K562 (cell line): ENCODE measurements around the gene SAMD4A. TPM values are rescaled to one million over a fixed set of nuclear protein-coding genes. Genes with fewer than 3 reads are reported as not detected.

Source experiments
- ATAC-seq: fragments of 200-7000 bp; cut with Tn5 transposase; 3 replicates; pipeline ENCODE4 v1.9.1; 2020; ENCODE audit warnings: moderate library complexity
- BruUV-seq: library from RNA; stranded (reverse); fragments of 400-500 nt; replicated peaks from 2 replicates; lab custom pipeline; 2021; lab: Mats Ljungman, UMichigan
- CTCF ChIA-PET: fragments of 300-600 bp; formaldehyde crosslinking; extraction: SDS; loops from one replicate; lab custom pipeline; 2021; ENCODE audit warnings: low intra/inter-chr PET ratio; lab: Yijun Ruan, JAX
- POLR2A ChIA-PET: fragments of 300-600, 350-650 bp; sonication (Branson Sonifier 250); formaldehyde crosslinking; extraction: SDS; loops from one replicate; lab custom pipeline; 2021; ENCODE audit warnings: antibody characterized with exemption, inconsistent platforms; lab: Yijun Ruan, JAX
- DNase-seq, 4 experiments: peaks; one replicate each; pipeline versions ENCODE4 v3.0.0 to v3.0.0-alpha.2; 2011 to 2018; ENCODE audit warnings: low spot score in 3 of 4, mixed read lengths in 3 of 4; ENCODE audit errors: extremely low read depth in 1 of 4
- FAIRE-seq: peaks from 2 replicates; lab custom pipeline; 2011; peaks lifted over from hg19 to GRCh38; lab: Jason Lieb, UNC
- H2AFZ ChIP-seq: 2 replicates; pipeline ENCODE4 v1.6.0; 2011; ENCODE audit warnings: low read depth, low read length, control low read depth, inconsistent platforms
- H3K27ac ChIP-seq: fragments of 200-600 bp; 3 replicates; pipeline ENCODE4 v1.8.0; 2011; ENCODE audit warnings: low read depth, mild to moderate bottlenecking, control low read depth, inconsistent platforms, low read length, moderate library complexity, mixed read lengths; ENCODE audit errors: extremely low read depth
- H3K27me3 ChIP-seq, 2 experiments: fragments of 300-600 bp in 1 of 2; 2 replicates in 1 of 2; 3 replicates in 1 of 2; pipeline versions ENCODE4 v1.6.0 to v1.8.0; 2011; ENCODE audit warnings: inconsistent platforms in 2 of 2, low read length in 2 of 2, mild to moderate bottlenecking in 1 of 2, mixed read lengths in 1 of 2, moderate library complexity in 1 of 2; ENCODE audit not compliant: control insufficient read depth in 2 of 2, insufficient read depth in 2 of 2
- H3K36me3 ChIP-seq: fragments of 300-600 bp; 3 replicates; pipeline ENCODE4 v1.8.0; 2011; ENCODE audit warnings: mild to moderate bottlenecking, low read length, inconsistent platforms; ENCODE audit not compliant: control insufficient read depth, insufficient read depth
- H3K4me1 ChIP-seq, 2 experiments: fragments of 200-600 bp in 1 of 2; replicated peaks in 1 of 2; 2 replicates in 1 of 2; 3 replicates in 1 of 2; pipeline versions ENCODE4 v1.5.1 to v1.8.0; 2011; ENCODE audit warnings: inconsistent platforms in 2 of 2, low read length in 2 of 2, mild to moderate bottlenecking in 1 of 2, mixed read lengths in 1 of 2, moderate library complexity in 1 of 2; ENCODE audit not compliant: control insufficient read depth in 2 of 2, insufficient read depth in 2 of 2
- H3K4me2 ChIP-seq: 2 replicates; pipeline ENCODE4 v1.6.1; 2011; ENCODE audit warnings: low read length, control low read depth, inconsistent platforms, mixed read lengths; ENCODE audit not compliant: insufficient read depth
- H3K4me3 ChIP-seq: fragments of 200-600 bp; sonication (generic), shearing (Covaris generic); 2 replicates; pipeline ENCODE4 v1.5.1; 2016; ENCODE audit warnings: control low read depth, inconsistent platforms
- H3K79me2 ChIP-seq: fragments of 200-600 bp; 3 replicates; pipeline ENCODE4 v1.8.0; 2011; ENCODE audit warnings: low read length, inconsistent platforms; ENCODE audit not compliant: control insufficient read depth, insufficient read depth
- H3K9ac ChIP-seq, 2 experiments: 2 replicates each; pipeline versions ENCODE4 v1.6.0 to v1.6.1; 2011; ENCODE audit warnings: low read depth in 2 of 2, low read length in 2 of 2, control low read depth in 1 of 2, inconsistent platforms in 1 of 2, mild to moderate bottlenecking in 1 of 2, mixed read lengths in 1 of 2; ENCODE audit not compliant: insufficient read depth in 1 of 2
- H3K9me1 ChIP-seq: one replicate; pipeline ENCODE4 v1.6.0; 2011; ENCODE audit warnings: inconsistent platforms, mild to moderate bottlenecking, low read length, moderate library complexity; ENCODE audit not compliant: control insufficient read depth, insufficient read depth
- H3K9me3 ChIP-seq: replicated peaks from 2 replicates; pipeline ENCODE4 v1.5.1; 2011; ENCODE audit warnings: low read depth, low read length, inconsistent platforms; ENCODE audit not compliant: control insufficient read depth, insufficient read depth
- H4K20me1 ChIP-seq: replicated peaks from 2 replicates; pipeline ENCODE4 v1.6.1; 2011; ENCODE audit warnings: low read length, inconsistent platforms, mixed read lengths; ENCODE audit not compliant: control insufficient read depth, insufficient read depth
- CEBPG ChIP-seq, 3 experiments: fragments of 200-800 bp in 1 of 3; sonication (Bioruptor generic) in 1 of 3; sonication (generic) in 1 of 3; formaldehyde crosslinking in 1 of 3; IDR thresholded peaks in 2 of 3; conservative IDR thresholded peaks in 1 of 3; 2 replicates each; pipeline versions ENCODE4 v1.6.1 to v1.8.0; 2016 to 2022; ENCODE audit warnings: missing compliant biosample characterization in 2 of 3, missing genetic modification characterization in 2 of 3, mild to moderate bottlenecking in 1 of 3, missing genetic modification reagents in 1 of 3
- CHD4 ChIP-seq: fragments of 200-600 bp; sonication (generic); IDR thresholded peaks from 3 replicates; pipeline ENCODE4 v1.6.1; 2012; ENCODE audit warnings: low read depth, mild to moderate bottlenecking, mixed read lengths, low read length, inconsistent platforms; ENCODE audit not compliant: insufficient read depth, insufficient replicate concordance, poor library complexity, severe bottlenecking
- DNMT1 ChIP-seq: fragments of 450-650 bp; IDR thresholded peaks from 2 replicates; pipeline ENCODE4 v1.6.1; 2016; ENCODE audit warnings: antibody characterized with exemption, mild to moderate bottlenecking
- GABPB2 ChIP-seq: fragments of 250-450 bp; sonication (Bioruptor Pico); conservative IDR thresholded peaks from 2 replicates; pipeline ENCODE4 v1.5.1; 2021; ENCODE audit warnings: mild to moderate bottlenecking
- HDAC3 ChIP-seq: fragments of 450-650 bp; IDR thresholded peaks from 2 replicates; pipeline ENCODE4 v1.6.1; 2018; ENCODE audit warnings: borderline replicate concordance, mild to moderate bottlenecking, moderate library complexity; ENCODE audit not compliant: partially characterized antibody
- HMG20B ChIP-seq: fragments of 250-450 bp; sonication (Bioruptor Pico); IDR thresholded peaks from 2 replicates; pipeline ENCODE4 v1.5.0; 2021; ENCODE audit warnings: mild to moderate bottlenecking
- MCM2 ChIP-seq: fragments of 450-650 bp; IDR thresholded peaks from 2 replicates; pipeline ENCODE4 v1.6.1; 2017; ENCODE audit warnings: low read depth, mild to moderate bottlenecking
- MCM7 ChIP-seq, 2 experiments: fragments of 450-650 bp; IDR thresholded peaks; 2 replicates each; pipeline ENCODE4 v1.6.1; 2016 to 2018
- MNT ChIP-seq, 2 experiments: fragments of 450-650 bp; conservative IDR thresholded peaks; 2 replicates each; pipeline ENCODE4 v1.6.1; 2017; ENCODE audit warnings: mild to moderate bottlenecking in 2 of 2, moderate library complexity in 2 of 2
- NONO ChIP-seq, 2 experiments: fragments of 200-400 bp in 1 of 2; fragments of 450-650 bp in 1 of 2; formaldehyde crosslinking in 1 of 2; IDR thresholded peaks; 2 replicates each; pipeline ENCODE4 v1.6.1; 2017; ENCODE audit warnings: low read depth in 2 of 2, mild to moderate bottlenecking in 2 of 2, moderate library complexity in 2 of 2, low read length in 1 of 2
- PCBP2 ChIP-seq: fragments of 200-400 bp; formaldehyde crosslinking; IDR thresholded peaks from 2 replicates; pipeline ENCODE4 v1.6.1; 2018; ENCODE audit warnings: low read length, low read depth, mild to moderate bottlenecking, moderate library complexity; ENCODE audit not compliant: poor library complexity, severe bottlenecking
- POLR3A ChIP-seq: IDR thresholded peaks from 2 replicates; pipeline ENCODE4 v1.6.1; 2011; ENCODE audit warnings: borderline replicate concordance, mild to moderate bottlenecking, moderate library complexity; ENCODE audit not compliant: insufficient read length, insufficient read depth; ENCODE audit errors: extremely low read depth
- ZBED1 ChIP-seq: IDR thresholded peaks from 2 replicates; pipeline ENCODE4 v1.6.1; 2014
- ZEB2 ChIP-seq: fragments of 450-650 bp; IDR thresholded peaks from 2 replicates; pipeline ENCODE4 v1.6.1; 2016
- ZHX1 ChIP-seq: fragments of 150-350 bp; conservative IDR thresholded peaks from 2 replicates; pipeline ENCODE4 v1.6.1; 2014; ENCODE audit warnings: low read length
- ZKSCAN1 ChIP-seq: fragments of 150-350 bp; IDR thresholded peaks from 2 replicates; pipeline ENCODE4 v1.6.1; 2016; ENCODE audit warnings: low read depth, low read length
- ZNF57 ChIP-seq: fragments of 450-650 bp; formaldehyde crosslinking; IDR thresholded peaks from 2 replicates; pipeline ENCODE4 v1.4.0; 2020; ENCODE audit warnings: mild to moderate bottlenecking, moderate library complexity
- ZNF668 ChIP-seq: fragments of 250-450 bp; sonication (Bioruptor Pico); IDR thresholded peaks from 2 replicates; pipeline ENCODE4 v1.8.0; 2022; ENCODE audit warnings: mild to moderate bottlenecking, inconsistent platforms
- WGBS: fragments of 100-300 bp; shearing (Covaris generic); methylation state at CpG from one replicate; pipeline ENCODE4 v1.1.6; 2016; ENCODE audit warnings: low coverage, mixed read lengths; ENCODE audit not compliant: insufficient coverage; ENCODE audit errors: missing lambda C conversion rate; 5-methylcytosine and 5-hydroxymethylcytosine counted together
- in situ Hi-C: fragments of 300-500 bp; cut with MboI; formaldehyde crosslinking; loops from 4 replicates; pipeline ENCODE4 v1.15.0; 2018; ENCODE audit warnings: inconsistent platforms, mixed read lengths
- intact Hi-C: fragments of 100-400 bp; cut with micrococcal nuclease; formaldehyde crosslinking; loops from 2 replicates; pipeline ENCODE4 v1.14.2; 2022
- polyA plus RNA-seq, 8 experiments: library from polyadenylated mRNA; depleted of rRNA in 4 of 8; stranded (reverse) in 5 of 8; unstranded in 3 of 8; fragments of >200 nt; fragmentation: Nextera tagmentation in 2 of 8; fragmentation: Illumina TruSeq in 1 of 8; extraction: Ambion mirVana in 2 of 8; extraction: Trizol in 1 of 8; gene quantifications; 2 replicates each; pipeline versions ENCODE4 v1.2.1 to v1.2.3, GENCODE V29; 2011 to 2014; ENCODE audit warnings: inconsistent platforms in 1 of 8, missing spikeins in 1 of 8
- total RNA-seq, 7 experiments: library from RNA; depleted of rRNA in 6 of 7; stranded (reverse); fragments of >200 nt in 6 of 7; fragmentation: Illumina TruSeq in 2 of 7; extraction: Trizol in 2 of 7; gene quantifications; 2 replicates each; pipeline versions ENCODE4 v1.2.1 to v1.2.3, GENCODE V29; 2011 to 2021; ENCODE audit warnings: low replicate concordance in 1 of 7

The SAMD4A gene
- total and polyA plus RNA-seq, 9 of the 15 experiments (the other 6 are each of a cell fraction or from before 2014, with no cell fraction given): 0.66 to 6.8 (median 3.3) TPM

DNA sequence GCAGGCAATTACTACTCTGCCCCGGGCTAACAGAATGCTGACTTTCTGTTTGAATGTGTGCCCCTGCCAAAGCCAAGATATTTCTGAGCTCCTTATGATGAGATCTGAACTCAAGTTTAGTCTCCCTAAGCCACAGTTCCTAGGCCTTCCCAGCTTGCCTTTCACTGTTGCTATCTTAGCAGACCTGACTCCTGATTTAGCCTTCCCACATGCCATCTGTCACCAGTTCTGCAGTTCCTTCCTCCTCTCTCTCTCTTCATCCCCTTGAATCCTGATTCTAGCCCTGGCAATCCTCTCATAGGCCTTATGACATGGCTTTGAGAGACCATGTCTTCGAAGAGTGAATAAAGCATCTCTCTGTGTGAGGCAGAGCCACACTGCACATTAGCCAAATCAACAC is 12.5 kb upstream of the SAMD4A start:
- Histone ChIP-seq H3K4me2 (no peak overlapping the region), H3K27me3 (no peaks in the 10 kb centered on the region), H3K4me3 (no peak overlapping the region), H3K27ac (no peak overlapping the region), H3K36me3 (no peaks in the 10 kb centered on the region), H3K9ac (no peak overlapping the region), H3K79me2 (no peaks in the 10 kb centered on the region), H4K20me1 (no peaks in the 10 kb centered on the region), H3K9me1 (no peaks in the 10 kb centered on the region), H2AFZ (no peak overlapping the region), H3K9me3 (no peaks in the 10 kb centered on the region), H3K4me1 (no peaks in the 10 kb centered on the region; a peak in 1 of 5 replicates)
- intact Hi-C loops: loop anchor here (5.0 kb wide), 1 partner anchor 42 kb away; no protein-coding TSS in a partner anchor
- ChIA-PET POLR2A (no interaction called here), CTCF (interaction anchor here (0.6 kb wide), 1 partner anchor 14 kb away, joined by 3 read pairs; no protein-coding TSS in a partner anchor)
- no peak for TF ChIP-seq HMG20B (CRISPR knock-in tag)
- TF ChIP-seq MNT (conservative IDR thresholded peaks at IDR 0.05): no peak
- no peak for TF ChIP-seq MCM2
- TF ChIP-seq GABPB2: no peak
- no peak for TF ChIP-seq ZNF668 (CRISPR knock-in tag)
- TF ChIP-seq ZEB2: no peak
- TF ChIP-seq ZHX1: no peak
- no peak for TF ChIP-seq PCBP2
- TF ChIP-seq POLR3A: no peak
- TF ChIP-seq ZNF57: no peak
- no peak for TF ChIP-seq MCM7 (IDR thresholded peaks at IDR 0.05)
- TF ChIP-seq ZKSCAN1: no peak
- TF ChIP-seq ZBED1: no peak
- TF ChIP-seq CHD4: no peak
- no peak for TF ChIP-seq CEBPG (CRISPR knock-in tag; IDR thresholded peaks at IDR 0.05)
- no peak for TF ChIP-seq CEBPG (tag; conservative IDR thresholded peaks at IDR 0.05 in 1 of 2, IDR thresholded peaks at IDR 0.05 in 1 of 2)
- no peak for TF ChIP-seq DNMT1
- TF ChIP-seq NONO (IDR thresholded peaks at IDR 0.05; ENCODE audit: low read depth in 2 of 2, low read length in 1 of 2): no peak
- no peak for TF ChIP-seq HDAC3
- WGBS: 36% methylated on average over 2 of the region's 2 CpGs
- no peak for ATAC-seq
- FAIRE-seq: no peak
- DNase-seq: no peak
- no TSS peak for BruUV-seq
- in situ Hi-C loops: loop anchor here (10.0 kb wide), 1 partner anchor 250 kb away; no protein-coding TSS in a partner anchor
